Left ventricle myocardium superior (tissue), 1 donor: Measurements from ENCODE around the gene DPP10. TPM values are rescaled to one million over a fixed set of nuclear protein-coding genes. Genes with fewer than 3 reads are reported as not detected.

ENCODE experiments used
- ATAC-seq: fragments of 200-7000 bp; cut with Tn5 transposase; one replicate; pipeline ENCODE4 v1.9.1; 2020; ENCODE audit warnings: mild to moderate bottlenecking, moderate library complexity
- DNase-seq: peaks from one replicate; pipeline ENCODE4 v3.0.0-alpha.2; 2020
- intact Hi-C: fragments of 100-400 bp; cut with micrococcal nuclease; formaldehyde crosslinking; loops from one replicate; pipeline ENCODE4 v1.11.0; 2022
- total RNA-seq: library from RNA; stranded (reverse); fragmentation: NEBNext Ultra II Directional; extraction: Animal tissue kit (Norgen Biotek cat#: 25700); gene quantifications from one replicate; pipeline ENCODE4 v1.2.1, GENCODE V29; 2021
- donor health status: DM: no; HTN: yes; CAD: no; lungs with severe emphysema.

The DPP10 gene
- total RNA-seq, 1 donor from 2014 or later: 0.27 TPM

- intact Hi-C loops: no loop called here
- ATAC-seq (no peak), DNase-seq (no peak)
Observed at GRCh38 chr2:115290478-115290877, 848.0 kb downstream of the DPP10 start.

GRCh38 chr2:115292742-115293141, 850.3 kb downstream of the DPP10 start:
- intact Hi-C loops: no loop called here
- no peak for DNase-seq
- ATAC-seq: no peak

GRCh38 chr2:115294999-115295398, 852.6 kb downstream of the DPP10 start:
- intact Hi-C loops: no loop called here
- ATAC-seq (no peak), DNase-seq (no peak)

GRCh38 chr2:115297056-115297455, 854.6 kb downstream of the DPP10 start:
- ATAC-seq: no peak
- DNase-seq: no peak

GRCh38 chr2:115299199-115299598, 856.8 kb downstream of the DPP10 start:
- intact Hi-C loops: no loop called here
- DNase-seq: no peak
- ATAC-seq: no peak

More at GRCh38 chr2:115297056-115297455, 854.6 kb downstream of the DPP10 start:
- intact Hi-C loops: no loop called here

- intact Hi-C loops: no loop called here
- DNase-seq (no peak), ATAC-seq (no peak)
Observed at GRCh38 chr2:115305712-115306111, 863.3 kb downstream of the DPP10 start.

GRCh38 chr2:115314119-115314518, 871.7 kb downstream of the DPP10 start:
- intact Hi-C loops: no loop called here
- DNase-seq: no peak
- ATAC-seq: no peak

GRCh38 chr2:115327061-115327460, 884.6 kb downstream of the DPP10 start:
- DNase-seq (no peak), ATAC-seq (no peak)
- intact Hi-C loops: no loop called here

GRCh38 chr2:115359550-115359949, 917.1 kb downstream of the DPP10 start:
- no peak for DNase-seq
- intact Hi-C loops: no loop called here
- no peak for ATAC-seq

GRCh38 chr2:115364093-115364492, 921.7 kb downstream of the DPP10 start:
- DNase-seq: no peak
- intact Hi-C loops: no loop called here
- ATAC-seq: no peak

- intact Hi-C loops: no loop called here
- ATAC-seq: no peak
- no peak for DNase-seq
Observed at GRCh38 chr2:115369400-115369799, 927.0 kb downstream of the DPP10 start.

GRCh38 chr2:115374981-115375380, 932.5 kb downstream of the DPP10 start:
- ATAC-seq: no peak
- no peak for DNase-seq
- intact Hi-C loops: no loop called here

GRCh38 chr2:115384399-115384798, 942.0 kb downstream of the DPP10 start:
- intact Hi-C loops: no loop called here
- DNase-seq (no peak), ATAC-seq (no peak)

GRCh38 chr2:115386465-115386864, 944.0 kb downstream of the DPP10 start:
- ATAC-seq (no peak), DNase-seq (no peak)
- intact Hi-C loops: no loop called here

- no peak for DNase-seq
- ATAC-seq: no peak
- intact Hi-C loops: no loop called here
Observed at GRCh38 chr2:115389024-115389423, 946.6 kb downstream of the DPP10 start.

GRCh38 chr2:115389898-115390565, 947.6 kb downstream of the DPP10 start:
- DNase-seq: no peak
- intact Hi-C loops: no loop called here
- no peak for ATAC-seq

- no peak for DNase-seq
- ATAC-seq: no peak
- intact Hi-C loops: no loop called here
Observed at GRCh38 chr2:115396579-115396978, 954.1 kb downstream of the DPP10 start.

GRCh38 chr2:115400940-115401339, 958.5 kb downstream of the DPP10 start:
- intact Hi-C loops: no loop called here
- DNase-seq (no peak), ATAC-seq (no peak)

GRCh38 chr2:115412501-115412900, 970.1 kb downstream of the DPP10 start:
- ATAC-seq (no peak), DNase-seq (no peak)
- intact Hi-C loops: no loop called here

- intact Hi-C loops: no loop called here
- DNase-seq: no peak
- no peak for ATAC-seq
Observed at GRCh38 chr2:115413791-115414190, 971.4 kb downstream of the DPP10 start.

GRCh38 chr2:115414466-115414865, 972.0 kb downstream of the DPP10 start:
- ATAC-seq (no peak), DNase-seq (no peak)
- intact Hi-C loops: no loop called here
